Tibial nerve (tissue), 4 donors: ENCODE data around the gene KLHL20.

Experiments
- EP300 ChIP-seq, 2 donors: sonication (generic); formaldehyde crosslinking; IDR thresholded peaks; one replicate each; pipeline ENCODE4 v1.6.1; 2017; ENCODE audit warnings: antibody characterized with exemption in 2 of 2, mild to moderate bottlenecking in 1 of 2
- POLR2A ChIP-seq, 2 donors: fragments of 450-650 bp; IDR thresholded peaks; one replicate each; pipeline ENCODE4 v1.6.1; 2017; ENCODE audit warnings: antibody characterized with exemption in 2 of 2, mild to moderate bottlenecking in 2 of 2, moderate library complexity in 2 of 2
- TF ChIP-seq, protein P1 (sequence below), 5 experiments: fragments of 200-600 bp in 3 of 5; fragments of 450-650 bp in 2 of 5; sonication (generic) in 3 of 5; IDR thresholded peaks; one replicate each; pipeline ENCODE4 v1.5.1; 2016 to 2019; ENCODE audit warnings: antibody characterized with exemption in 5 of 5, mild to moderate bottlenecking in 3 of 5, moderate library complexity in 2 of 5

DNA sequence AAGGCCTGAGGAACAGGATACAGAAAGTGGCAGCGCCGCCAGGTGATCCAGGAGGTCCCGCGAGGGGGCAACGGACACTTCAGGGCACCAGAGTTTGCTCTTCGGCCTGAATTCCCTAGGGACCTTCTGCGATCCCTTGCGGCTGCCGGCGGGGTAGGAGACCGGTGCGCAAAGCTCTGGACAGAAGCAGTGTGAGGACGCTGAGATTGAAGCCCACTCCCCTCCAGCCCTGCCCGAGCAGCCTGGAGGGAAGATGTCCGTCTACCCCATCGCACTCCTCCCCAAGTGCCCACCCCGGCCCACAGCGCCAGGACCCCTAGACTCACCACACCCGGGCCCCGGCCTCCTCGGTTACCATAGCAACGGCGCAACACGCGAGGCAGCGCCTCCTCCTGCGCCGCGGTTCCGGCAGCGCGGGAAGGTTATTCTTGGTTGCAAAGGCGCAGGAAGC is 45.3 kb upstream of the KLHL20 start, which contains the start of gene ANKRD45:
- TF ChIP-seq, protein P1, sequence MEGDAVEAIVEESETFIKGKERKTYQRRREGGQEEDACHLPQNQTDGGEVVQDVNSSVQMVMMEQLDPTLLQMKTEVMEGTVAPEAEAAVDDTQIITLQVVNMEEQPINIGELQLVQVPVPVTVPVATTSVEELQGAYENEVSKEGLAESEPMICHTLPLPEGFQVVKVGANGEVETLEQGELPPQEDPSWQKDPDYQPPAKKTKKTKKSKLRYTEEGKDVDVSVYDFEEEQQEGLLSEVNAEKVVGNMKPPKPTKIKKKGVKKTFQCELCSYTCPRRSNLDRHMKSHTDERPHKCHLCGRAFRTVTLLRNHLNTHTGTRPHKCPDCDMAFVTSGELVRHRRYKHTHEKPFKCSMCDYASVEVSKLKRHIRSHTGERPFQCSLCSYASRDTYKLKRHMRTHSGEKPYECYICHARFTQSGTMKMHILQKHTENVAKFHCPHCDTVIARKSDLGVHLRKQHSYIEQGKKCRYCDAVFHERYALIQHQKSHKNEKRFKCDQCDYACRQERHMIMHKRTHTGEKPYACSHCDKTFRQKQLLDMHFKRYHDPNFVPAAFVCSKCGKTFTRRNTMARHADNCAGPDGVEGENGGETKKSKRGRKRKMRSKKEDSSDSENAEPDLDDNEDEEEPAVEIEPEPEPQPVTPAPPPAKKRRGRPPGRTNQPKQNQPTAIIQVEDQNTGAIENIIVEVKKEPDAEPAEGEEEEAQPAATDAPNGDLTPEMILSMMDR (IDR thresholded peaks at IDR 0.05): no peak
- TF ChIP-seq EP300 (IDR thresholded peaks at IDR 0.05): no peak
- no peak for TF ChIP-seq POLR2A (IDR thresholded peaks at IDR 0.05)
